Loucy (cell line): Measurements from ENCODE around the gene CDK8.

ENCODE experiments used
- H2AFZ ChIP-seq: fragments of 200-600 bp; sonication (generic); 2 replicates; pipeline ENCODE4 v1.6.0; 2016; ENCODE audit warnings: antibody characterized with exemption, mild to moderate bottlenecking, low read length, moderate library complexity
- H3F3A ChIP-seq: fragments of 200-600 bp; 2 replicates; pipeline ENCODE4 v1.6.0; 2016; ENCODE audit warnings: antibody characterized with exemption, low read depth, mild to moderate bottlenecking
- H3K27me3 ChIP-seq: fragments of 200-600 bp; sonication (generic); 2 replicates; pipeline ENCODE4 v1.6.1; 2014; ENCODE audit warnings: low read length, mild to moderate bottlenecking; ENCODE audit not compliant: insufficient read depth, poor library complexity, severe bottlenecking
- H3K36me3 ChIP-seq: fragments of 200-600 bp; sonication (generic); 2 replicates; pipeline ENCODE4 v1.6.1; 2016; ENCODE audit warnings: low read length; ENCODE audit not compliant: insufficient read depth
- H3K4me1 ChIP-seq: fragments of 200-600 bp; sonication (generic); 2 replicates; pipeline ENCODE4 v1.5.1; 2014; ENCODE audit warnings: low read length, mild to moderate bottlenecking; ENCODE audit not compliant: insufficient read depth, poor library complexity, severe bottlenecking
- H3K4me2 ChIP-seq: fragments of 200-600 bp; sonication (generic); 2 replicates; pipeline ENCODE4 v1.6.0; 2014; ENCODE audit warnings: antibody characterized with exemption, low read length, low read depth, mild to moderate bottlenecking; ENCODE audit not compliant: poor library complexity, severe bottlenecking
- H3K4me3 ChIP-seq: fragments of 200-600 bp; sonication (generic); 2 replicates; pipeline ENCODE4 v1.5.1; 2014; ENCODE audit warnings: low read length, mild to moderate bottlenecking, mixed read lengths; ENCODE audit not compliant: poor library complexity, severe bottlenecking
- H3K79me2 ChIP-seq: fragments of 200-600 bp; sonication (generic); 2 replicates; pipeline ENCODE4 v1.6.1; 2014; ENCODE audit warnings: low read length; ENCODE audit not compliant: insufficient read depth
- H3K9ac ChIP-seq: fragments of 200-600 bp; sonication (generic); 2 replicates; pipeline ENCODE4 v1.6.0; 2014; ENCODE audit warnings: mild to moderate bottlenecking, low read depth, low read length, moderate library complexity; ENCODE audit not compliant: poor library complexity, severe bottlenecking
- H3K9me2 ChIP-seq: fragments of 200-600 bp; sonication (generic); replicated peaks from 2 replicates; pipeline ENCODE4 v1.6.1; 2016; ENCODE audit warnings: low read depth, low read length, mixed read lengths
- H3K9me3 ChIP-seq: fragments of 200-600 bp; sonication (generic); 2 replicates; pipeline ENCODE4 v1.6.1; 2014; ENCODE audit warnings: mild to moderate bottlenecking, antibody characterized with exemption, low read length, low read depth; ENCODE audit not compliant: insufficient read depth
- H4K20me1 ChIP-seq: fragments of 200-600 bp; sonication (generic); 2 replicates; pipeline ENCODE4 v1.6.0; 2014; ENCODE audit warnings: antibody characterized with exemption, low read length, mild to moderate bottlenecking; ENCODE audit not compliant: insufficient read depth, poor library complexity, severe bottlenecking
- EZH2phosphoT487 ChIP-seq: fragments of 200-600 bp; IDR thresholded peaks from 2 replicates; pipeline ENCODE4 v1.6.1; 2018; ENCODE audit warnings: antibody characterized with exemption, mild to moderate bottlenecking, moderate library complexity, borderline replicate concordance
- TF ChIP-seq, protein P1 (sequence below): fragments of 200-600 bp; sonication (generic); conservative IDR thresholded peaks from 2 replicates; pipeline ENCODE4 v1.5.1; 2014; ENCODE audit warnings: mild to moderate bottlenecking, antibody characterized with exemption, low read length

Gene CDK8

DNA sequence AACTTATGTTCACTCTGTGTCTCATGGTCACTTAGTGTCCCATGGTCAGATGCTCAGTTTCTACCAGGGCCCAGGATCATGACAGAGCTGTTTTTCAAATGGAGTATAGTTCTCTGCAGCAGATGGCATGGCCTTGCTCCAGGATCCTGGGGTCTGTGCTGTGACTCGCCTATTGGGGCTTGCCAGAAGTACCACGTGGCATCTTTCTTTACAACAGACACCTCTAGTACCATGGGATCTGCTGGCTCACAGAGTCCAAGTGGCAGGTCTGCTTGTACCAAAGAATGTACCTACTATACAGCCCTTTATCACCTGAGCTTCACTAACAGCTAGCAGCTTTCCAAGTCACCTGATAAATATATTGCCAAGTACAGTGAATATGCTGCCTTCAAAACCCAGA is 25.8 kb upstream of the CDK8 start:
- Histone ChIP-seq H3K9ac (no peak overlapping the region), H4K20me1 (no peaks in the 10 kb centered on the region)

DNA sequence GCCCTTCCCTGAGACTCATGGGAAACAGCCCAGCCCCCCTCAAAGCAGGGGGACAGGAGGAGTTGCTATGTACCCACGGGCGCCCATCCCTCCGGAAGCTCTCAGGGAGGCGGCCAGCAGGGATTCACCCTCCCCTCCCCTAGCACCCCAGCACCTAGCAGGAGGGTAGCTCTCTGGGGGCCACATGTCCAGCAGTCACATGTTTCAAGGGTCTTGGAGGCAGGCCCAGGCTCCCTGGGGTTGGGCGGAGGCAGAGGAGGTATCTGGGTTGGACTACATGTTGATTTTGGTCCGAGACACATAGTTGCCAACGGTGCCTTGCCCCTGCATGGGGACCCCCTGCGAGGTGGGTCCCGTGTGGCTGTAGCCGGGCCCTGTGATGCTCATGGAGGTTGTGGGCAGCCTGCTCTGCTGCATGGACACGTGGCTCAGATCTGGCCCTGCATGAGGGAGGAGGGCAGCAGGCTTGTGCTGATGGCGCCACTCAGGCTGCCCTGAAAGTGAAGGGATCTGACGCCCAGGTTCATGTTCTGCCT is 24.8 kb upstream of the CDK8 start:
- Histone ChIP-seq H3F3A (no peaks in the 10 kb centered on the region), H3K9me2 (no peaks in the 10 kb centered on the region), H3K27me3 (peaks cover 4% of the 10 kb centered on the region), H3K9ac (no peak overlapping the region), H2AFZ (no peak overlapping the region), H3K79me2 (no peaks in the 10 kb centered on the region), H3K9me3 (no peaks in the 10 kb centered on the region), H3K4me2 (no peak overlapping the region), H4K20me1 (no peaks in the 10 kb centered on the region), H3K4me3 (no peak overlapping the region), H3K36me3 (no peaks in the 10 kb centered on the region), H3K4me1 (no peaks in the 10 kb centered on the region)
- TF ChIP-seq, protein P1, sequence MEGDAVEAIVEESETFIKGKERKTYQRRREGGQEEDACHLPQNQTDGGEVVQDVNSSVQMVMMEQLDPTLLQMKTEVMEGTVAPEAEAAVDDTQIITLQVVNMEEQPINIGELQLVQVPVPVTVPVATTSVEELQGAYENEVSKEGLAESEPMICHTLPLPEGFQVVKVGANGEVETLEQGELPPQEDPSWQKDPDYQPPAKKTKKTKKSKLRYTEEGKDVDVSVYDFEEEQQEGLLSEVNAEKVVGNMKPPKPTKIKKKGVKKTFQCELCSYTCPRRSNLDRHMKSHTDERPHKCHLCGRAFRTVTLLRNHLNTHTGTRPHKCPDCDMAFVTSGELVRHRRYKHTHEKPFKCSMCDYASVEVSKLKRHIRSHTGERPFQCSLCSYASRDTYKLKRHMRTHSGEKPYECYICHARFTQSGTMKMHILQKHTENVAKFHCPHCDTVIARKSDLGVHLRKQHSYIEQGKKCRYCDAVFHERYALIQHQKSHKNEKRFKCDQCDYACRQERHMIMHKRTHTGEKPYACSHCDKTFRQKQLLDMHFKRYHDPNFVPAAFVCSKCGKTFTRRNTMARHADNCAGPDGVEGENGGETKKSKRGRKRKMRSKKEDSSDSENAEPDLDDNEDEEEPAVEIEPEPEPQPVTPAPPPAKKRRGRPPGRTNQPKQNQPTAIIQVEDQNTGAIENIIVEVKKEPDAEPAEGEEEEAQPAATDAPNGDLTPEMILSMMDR: no peak
- TF ChIP-seq EZH2phosphoT487: no peak

More for the DNA sequence above, 25.8 kb upstream of the CDK8 start:
- Histone ChIP-seq H3K4me3 (no peak overlapping the region), H3F3A (no peaks in the 10 kb centered on the region), H3K4me2 (no peak overlapping the region), H2AFZ (no peak overlapping the region), H3K36me3 (no peaks in the 10 kb centered on the region), H3K4me1 (peaks cover under 1% of the 10 kb centered on the region), H3K79me2 (no peaks in the 10 kb centered on the region), H3K9me2 (no peaks in the 10 kb centered on the region), H3K9me3 (no peaks in the 10 kb centered on the region), H3K27me3 (peaks cover 4% of the 10 kb centered on the region)
- no peak for TF ChIP-seq EZH2phosphoT487
- TF ChIP-seq, protein P1: no peak

DNA sequence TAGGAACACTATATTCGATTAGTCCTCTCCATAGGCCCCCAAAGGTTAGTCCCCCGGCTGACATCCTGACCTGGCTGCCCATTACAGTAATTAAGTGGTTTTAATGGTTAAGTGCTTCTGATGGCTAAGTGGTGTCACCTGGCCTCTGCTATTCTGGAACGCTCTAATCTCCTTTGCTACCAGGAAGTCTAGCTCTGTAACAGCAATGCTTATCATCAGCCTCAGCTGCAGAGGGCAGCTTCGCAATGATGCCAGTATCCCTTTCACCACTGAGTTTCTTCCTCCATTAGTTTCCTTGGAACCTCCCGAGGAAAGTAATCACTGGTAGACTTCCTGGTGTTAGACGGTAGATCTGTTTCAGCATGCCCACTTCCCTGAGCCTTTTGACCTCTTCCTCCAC is 23.2 kb upstream of the CDK8 start:
- Histone ChIP-seq H3F3A (no peaks in the 10 kb centered on the region), H3K4me1 (no peaks in the 10 kb centered on the region), H3K79me2 (no peaks in the 10 kb centered on the region), H3K4me3 (no peak overlapping the region), H3K4me2 (no peak overlapping the region), H2AFZ (no peak overlapping the region; the same call in 1 of the 2 replicates), H3K36me3 (no peaks in the 10 kb centered on the region), H3K9me3 (no peaks in the 10 kb centered on the region), H4K20me1 (no peaks in the 10 kb centered on the region), H3K9me2 (no peaks in the 10 kb centered on the region), H3K9ac (no peak overlapping the region), H3K27me3 (peaks cover 4% of the 10 kb centered on the region)
- TF ChIP-seq, protein P1: no peak
